NCI-H524 (cell line): ENCODE data around the gene PRKN.
"Not testable (repeated sequence)": the region's sequence is repeated elsewhere in the genome, so short reads cannot be mapped to it uniquely, and the experiment has no call there.

ENCODE experiments used
- DNase-seq, 2 experiments: peaks; one replicate each; lab custom pipeline; 2025; lab: John Stamatoyannopoulos, UW

Gene PRKN

GRCh38 chr6:162710936-162711335 is 16.6 kb downstream of the PRKN start:
- no peak for DNase-seq

- DNase-seq = peak in 1 of 2 experiments; percentile 37
These were observed 17.1 kb downstream of the PRKN start for GRCh38 chr6:162710419-162710818.

GRCh38 chr6:162709431-162709830 is 18.1 kb downstream of the PRKN start:
- DNase-seq = no peak

- no peak for DNase-seq
These were observed 18.6 kb downstream of the PRKN start for GRCh38 chr6:162708971-162709370.

GRCh38 chr6:162706232-162706631 is 21.3 kb downstream of the PRKN start:
- DNase-seq = peak; percentile 52 to 69

- DNase-seq = no peak
These were observed 21.8 kb downstream of the PRKN start for GRCh38 chr6:162705736-162706135.

GRCh38 chr6:162704001-162704400 is 23.6 kb downstream of the PRKN start:
- no peak for DNase-seq

GRCh38 chr6:162702446-162702845 is 25.1 kb downstream of the PRKN start:
- DNase-seq = no peak

GRCh38 chr6:162701551-162701950 is 26.0 kb downstream of the PRKN start:
- no peak for DNase-seq

- DNase-seq = no peak
These were observed 26.6 kb downstream of the PRKN start for GRCh38 chr6:162700966-162701365.

- no peak for DNase-seq
These were observed 27.6 kb downstream of the PRKN start for GRCh38 chr6:162699961-162700360.

GRCh38 chr6:162698440-162698839 is 29.1 kb downstream of the PRKN start:
- DNase-seq = no peak

GRCh38 chr6:162697872-162698403 is 29.6 kb downstream of the PRKN start:
- DNase-seq = peak in 1 of 2 experiments; percentile 80

GRCh38 chr6:162690158-162690557 is 37.4 kb downstream of the PRKN start:
- no peak for DNase-seq

GRCh38 chr6:162688751-162689345 is 38.7 kb downstream of the PRKN start:
- no peak for DNase-seq

- no peak for DNase-seq
These were observed 42.0 kb downstream of the PRKN start for GRCh38 chr6:162685586-162685985.

GRCh38 chr6:162684961-162685360 is 42.6 kb downstream of the PRKN start:
- DNase-seq = peak in 1 of 2 experiments; percentile 24

- no peak for DNase-seq
These were observed 43.5 kb downstream of the PRKN start for GRCh38 chr6:162684052-162684451.

GRCh38 chr6:162683135-162683534 is 44.4 kb downstream of the PRKN start:
- DNase-seq = no peak

GRCh38 chr6:162681447-162681846 is 46.1 kb downstream of the PRKN start:
- no peak for DNase-seq

- no peak for DNase-seq
These were observed 46.7 kb downstream of the PRKN start for GRCh38 chr6:162680871-162681270.

- no peak for DNase-seq
These were observed 47.2 kb downstream of the PRKN start for GRCh38 chr6:162680367-162680766.

- DNase-seq = no peak
These were observed 47.9 kb downstream of the PRKN start for GRCh38 chr6:162679681-162680080.

GRCh38 chr6:162678896-162679295 is 48.7 kb downstream of the PRKN start:
- not testable (repeated sequence) for DNase-seq
